GM12875 (cell line): ENCODE measurements around the gene FAM114A2.

ENCODE experiments used
- H3K4me3 ChIP-seq: one replicate; pipeline ENCODE4 v1.5.1; 2011; ENCODE audit warnings: low read depth, low read length, control low read depth
- CTCF ChIP-seq: IDR thresholded peaks from 2 replicates; pipeline ENCODE4 v1.5.1; 2011; ENCODE audit warnings: low read depth, mild to moderate bottlenecking, control low read depth, inconsistent platforms, low read length, moderate library complexity, borderline replicate concordance; ENCODE audit not compliant: insufficient read depth

FAM114A2 gene

DNA sequence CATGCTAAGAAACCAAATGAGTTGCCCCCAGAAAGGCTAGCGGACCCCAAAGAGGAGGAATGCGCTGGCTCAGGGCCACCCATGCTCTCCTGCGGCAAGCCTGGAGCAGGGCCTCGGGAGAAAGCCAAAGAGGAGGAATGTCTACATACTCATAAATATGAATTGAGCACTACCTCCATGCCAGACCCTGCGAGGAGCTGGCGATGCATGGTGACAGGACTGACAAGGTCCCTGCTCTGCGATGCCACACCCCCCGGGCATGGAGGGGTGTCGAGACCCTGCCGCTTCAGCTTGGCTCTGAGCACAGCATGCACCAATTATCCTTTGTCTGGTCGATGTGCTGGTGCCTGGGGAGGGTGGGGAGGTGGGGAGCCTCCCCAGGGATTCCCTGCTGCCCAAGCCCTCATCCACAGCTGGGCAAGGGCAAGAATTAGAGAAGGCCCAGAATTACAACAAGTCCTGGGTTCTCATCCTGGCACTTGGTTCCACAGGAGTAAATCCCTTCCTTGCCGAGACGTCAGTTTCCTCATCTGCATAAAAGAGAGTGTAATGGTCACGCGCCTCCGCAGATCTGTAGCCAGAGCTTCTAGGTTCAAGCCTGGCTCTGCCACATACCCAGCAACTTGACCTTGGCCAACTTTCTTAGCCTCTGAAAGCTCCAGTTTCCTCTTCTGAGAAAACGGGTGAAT is 74.4 kb downstream of the FAM114A2 start:
- H3K4me3 ChIP-seq = no peak overlapping the region
- TF ChIP-seq CTCF = no peak

- no peak overlapping the region for H3K4me3 ChIP-seq
- no peak for TF ChIP-seq CTCF
Measured at GRCh38 chr5:153960269-153961215, 78.2 kb downstream of the FAM114A2 start.

DNA sequence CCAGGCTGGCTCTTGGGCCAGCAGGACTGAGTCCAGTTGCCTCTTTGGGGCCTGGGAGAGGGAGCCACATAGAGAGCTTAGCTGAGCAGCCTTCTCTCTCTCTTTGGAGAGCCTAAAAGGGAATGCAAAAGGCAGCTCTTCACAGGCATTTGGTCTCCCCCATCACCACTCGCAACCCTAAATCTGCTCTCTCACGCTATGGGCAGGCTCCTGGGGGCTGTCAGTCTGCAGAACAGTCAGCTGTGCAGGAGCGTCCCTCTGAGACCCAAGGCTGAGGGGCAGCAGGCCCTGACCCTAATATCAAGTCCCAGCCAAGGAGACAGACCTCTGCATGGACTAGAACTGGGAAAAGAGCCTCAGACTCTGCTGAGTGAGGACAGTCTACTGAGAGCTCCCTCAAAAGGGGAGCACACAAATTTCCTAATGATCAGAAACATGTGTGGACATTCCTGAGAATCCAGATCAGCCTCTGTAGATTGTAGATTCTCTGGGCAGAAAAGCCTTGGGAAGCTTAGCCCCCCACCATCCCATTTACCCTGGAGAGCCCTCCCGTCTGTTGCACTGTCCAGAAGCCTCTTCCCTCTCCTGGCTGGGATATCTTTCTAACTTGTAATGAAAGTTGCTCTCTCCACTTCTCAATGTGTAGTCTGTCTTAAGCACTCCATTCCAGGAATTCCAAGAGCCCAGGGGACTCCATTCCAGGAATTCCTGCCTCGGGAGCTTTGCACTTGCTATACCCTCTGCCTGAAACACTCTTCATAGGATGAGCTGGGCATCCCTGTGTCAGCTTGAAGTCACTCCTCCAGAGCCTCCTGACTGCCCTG is 79.4 kb downstream of the FAM114A2 start:
- no peak for TF ChIP-seq CTCF
- H3K4me3 ChIP-seq = no peak overlapping the region

DNA sequence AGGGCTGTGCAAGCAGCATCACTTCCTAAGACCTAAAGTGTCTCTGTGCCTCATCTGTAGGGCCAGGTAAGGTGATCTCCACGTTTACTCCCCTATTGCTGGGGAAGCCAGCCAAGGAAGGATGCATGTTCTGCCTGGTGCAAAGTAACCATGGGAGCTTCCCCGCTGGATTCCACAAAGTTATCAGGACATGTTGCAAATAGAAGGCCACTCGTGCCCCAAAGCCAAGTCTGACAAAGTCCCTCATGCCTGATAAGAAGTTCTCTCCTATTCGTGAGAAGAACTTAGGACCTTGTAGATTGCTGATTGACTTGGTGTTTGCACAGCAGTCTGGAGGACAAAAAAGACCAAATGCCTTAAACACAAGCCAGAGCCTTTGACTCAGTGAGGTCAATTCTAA is 81.5 kb downstream of the FAM114A2 start:
- no peak overlapping the region for H3K4me3 ChIP-seq
- TF ChIP-seq CTCF = no peak

DNA sequence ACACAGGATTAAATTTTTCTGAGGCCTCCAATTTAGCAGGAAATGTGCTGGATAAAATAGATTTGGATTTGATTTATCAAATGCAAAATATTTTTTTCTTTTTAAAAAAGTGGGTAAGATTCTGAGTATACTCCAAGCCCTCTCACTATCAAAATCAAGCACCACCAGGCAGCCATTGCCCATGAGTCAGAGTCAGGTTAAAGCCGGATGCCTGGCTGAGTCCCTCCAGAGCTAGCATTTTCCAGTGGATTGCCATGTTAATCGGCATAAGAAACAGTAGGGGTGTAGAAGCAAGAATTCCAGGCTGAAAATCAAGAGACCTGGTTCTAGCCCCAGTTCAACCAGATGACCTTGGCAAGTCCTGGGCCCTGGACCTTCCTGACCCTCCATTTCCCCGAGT is 85.3 kb downstream of the FAM114A2 start:
- no peak for TF ChIP-seq CTCF
- no peak overlapping the region for H3K4me3 ChIP-seq

GRCh38 chr5:153952893-153953292 is 85.8 kb downstream of the FAM114A2 start:
- H3K4me3 ChIP-seq = no peak overlapping the region
- TF ChIP-seq CTCF = no peak
